Measurements from ENCODE around the gene SERINC3.

DNA sequence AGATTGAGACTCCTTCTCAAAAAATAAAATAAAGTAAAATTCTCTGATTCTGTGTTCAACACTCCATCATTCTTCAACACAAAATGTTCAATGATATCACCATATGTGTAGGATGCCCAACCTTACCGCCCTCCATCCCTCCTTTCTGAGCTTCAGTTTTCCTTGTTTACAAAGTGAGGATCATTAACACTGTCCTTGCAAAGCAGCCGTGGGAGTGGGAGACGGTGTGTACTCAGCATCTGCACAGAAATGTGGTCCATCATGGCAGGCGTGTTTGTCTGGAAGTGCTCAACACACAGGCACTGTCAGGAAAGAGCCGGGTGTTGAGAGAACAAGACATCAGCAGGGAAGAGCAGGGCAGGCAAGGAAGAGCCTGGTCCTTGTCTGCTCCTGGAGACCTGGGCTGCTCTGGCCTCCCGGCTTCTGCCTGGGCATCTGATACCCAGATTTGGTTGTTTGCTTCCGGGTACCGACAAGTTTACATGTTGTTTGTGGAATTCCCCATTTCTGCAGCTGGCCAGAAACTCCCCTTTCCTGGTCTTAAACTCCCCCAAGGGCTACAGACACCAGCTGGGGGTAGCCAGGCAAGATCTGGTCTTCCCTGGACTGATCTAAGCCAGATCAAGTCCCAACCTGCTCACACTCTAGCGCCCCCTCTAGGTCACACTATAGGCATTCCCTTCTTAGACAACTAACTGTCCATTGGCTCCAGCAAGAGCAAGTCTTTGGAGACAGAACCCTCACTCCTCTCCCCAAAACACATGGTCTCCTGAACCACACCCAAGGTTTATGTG lies 72.9 kb downstream of the SERINC3 start:
- TF ChIP-seq, protein P1, sequence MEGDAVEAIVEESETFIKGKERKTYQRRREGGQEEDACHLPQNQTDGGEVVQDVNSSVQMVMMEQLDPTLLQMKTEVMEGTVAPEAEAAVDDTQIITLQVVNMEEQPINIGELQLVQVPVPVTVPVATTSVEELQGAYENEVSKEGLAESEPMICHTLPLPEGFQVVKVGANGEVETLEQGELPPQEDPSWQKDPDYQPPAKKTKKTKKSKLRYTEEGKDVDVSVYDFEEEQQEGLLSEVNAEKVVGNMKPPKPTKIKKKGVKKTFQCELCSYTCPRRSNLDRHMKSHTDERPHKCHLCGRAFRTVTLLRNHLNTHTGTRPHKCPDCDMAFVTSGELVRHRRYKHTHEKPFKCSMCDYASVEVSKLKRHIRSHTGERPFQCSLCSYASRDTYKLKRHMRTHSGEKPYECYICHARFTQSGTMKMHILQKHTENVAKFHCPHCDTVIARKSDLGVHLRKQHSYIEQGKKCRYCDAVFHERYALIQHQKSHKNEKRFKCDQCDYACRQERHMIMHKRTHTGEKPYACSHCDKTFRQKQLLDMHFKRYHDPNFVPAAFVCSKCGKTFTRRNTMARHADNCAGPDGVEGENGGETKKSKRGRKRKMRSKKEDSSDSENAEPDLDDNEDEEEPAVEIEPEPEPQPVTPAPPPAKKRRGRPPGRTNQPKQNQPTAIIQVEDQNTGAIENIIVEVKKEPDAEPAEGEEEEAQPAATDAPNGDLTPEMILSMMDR (IDR thresholded peaks at IDR 0.05; ENCODE audit: low read length) = peak; percentile 47
- no peak for TF ChIP-seq EZH2 (optimal IDR thresholded peaks at IDR 0.05; ENCODE audit: low read depth, low read length)
- no peak for TF ChIP-seq EZH2phosphoT487 (IDR thresholded peaks at IDR 0.05; ENCODE audit: low read length)

Data from MM.1S (cell line).